K562 (cell line): ENCODE measurements around the gene CENPC.

ENCODE experiments used
- ATF4 ChIP-seq: fragments of 450-650 bp; formaldehyde crosslinking; IDR thresholded peaks from 2 replicates; pipeline ENCODE4 v1.4.0; 2022; ENCODE audit warnings: mild to moderate bottlenecking, moderate library complexity
- CBX8 ChIP-seq: fragments of 200-600 bp; sonication (generic); IDR thresholded peaks from 2 replicates; pipeline ENCODE4 v1.6.1; 2012; ENCODE audit warnings: borderline replicate concordance, mixed run types, low read depth, mild to moderate bottlenecking, moderate library complexity, mixed read lengths, low read length, control low read depth, inconsistent platforms; ENCODE audit not compliant: poor library complexity, severe bottlenecking; ENCODE audit errors: extremely low read depth
- CCAR2 ChIP-seq: fragments of 200-400 bp; formaldehyde crosslinking; IDR thresholded peaks from 2 replicates; pipeline ENCODE4 v1.6.1; 2017; ENCODE audit warnings: mild to moderate bottlenecking, low read depth, low read length
- CREB1 ChIP-seq, 2 experiments: sonication (generic) in 1 of 2; formaldehyde crosslinking in 1 of 2; IDR thresholded peaks; 2 replicates each; pipeline versions ENCODE4 v1.6.1 to v1.8.0; 2012 to 2022; ENCODE audit warnings: inconsistent platforms in 1 of 2, mild to moderate bottlenecking in 1 of 2, missing genetic modification reagents in 1 of 2, moderate library complexity in 1 of 2
- CTCF ChIP-seq, 3 experiments: IDR thresholded peaks in 2 of 3; conservative IDR thresholded peaks in 1 of 3; 2 replicates each; pipeline ENCODE4 v1.5.1; 2011 to 2012; ENCODE audit warnings: low read length in 3 of 3, mild to moderate bottlenecking in 3 of 3, control low read depth in 2 of 3, improper control_type of control experiment in 1 of 3, inconsistent platforms in 1 of 3, low read depth in 1 of 3, mixed read lengths in 1 of 3, moderate library complexity in 1 of 3; ENCODE audit not compliant: insufficient read depth in 2 of 3
- ELF1 ChIP-seq: fragments of 200-800 bp; sonication (Bioruptor generic); IDR thresholded peaks from 2 replicates; pipeline ENCODE4 v1.6.1; 2016; ENCODE audit warnings: missing genetic modification characterization, missing compliant biosample characterization
- SP1 ChIP-seq: sonication (generic); formaldehyde crosslinking; IDR thresholded peaks from 2 replicates; pipeline ENCODE4 v1.8.1; 2022; ENCODE audit warnings: mild to moderate bottlenecking, missing genetic modification reagents
- TCF15 ChIP-seq: fragments of 250-450 bp; sonication (Bioruptor Pico); IDR thresholded peaks from 2 replicates; pipeline ENCODE4 v1.8.0; 2022; ENCODE audit warnings: moderate library complexity, mild to moderate bottlenecking, inconsistent platforms
- THRAP3 ChIP-seq: fragments of 450-650 bp; IDR thresholded peaks from 2 replicates; pipeline ENCODE4 v1.6.1; 2016; ENCODE audit warnings: mild to moderate bottlenecking, inconsistent platforms, borderline replicate concordance
- ZSCAN29 ChIP-seq: fragments of 450-650 bp; IDR thresholded peaks from 2 replicates; pipeline ENCODE4 v1.6.1; 2017

- TF ChIP-seq ATF4 (no peak), CTCF (IDR thresholded peaks at IDR 0.05 in 2 of 3, conservative IDR thresholded peaks at IDR 0.05 in 1 of 3; ENCODE audit: insufficient read depth in 2 of 3, low read depth in 1 of 3, low read length in 3 of 3) (no peak), CCAR2 (no peak), CREB1 (IDR thresholded peaks at IDR 0.05) (no peak), CREB1 (CRISPR knock-in tag; IDR thresholded peaks at IDR 0.05) (no peak), CBX8 (no peak), TCF15 (CRISPR knock-in tag) (no peak), THRAP3 (no peak), ZSCAN29 (no peak), SP1 (CRISPR knock-in tag) (no peak), ELF1 (no peak)
Measured at GRCh38 chr4:67550857-67551256, 5.6 kb upstream of the CENPC start.
